Measurements from ENCODE around the gene ZNF324B.

Gene ZNF324B

DNA sequence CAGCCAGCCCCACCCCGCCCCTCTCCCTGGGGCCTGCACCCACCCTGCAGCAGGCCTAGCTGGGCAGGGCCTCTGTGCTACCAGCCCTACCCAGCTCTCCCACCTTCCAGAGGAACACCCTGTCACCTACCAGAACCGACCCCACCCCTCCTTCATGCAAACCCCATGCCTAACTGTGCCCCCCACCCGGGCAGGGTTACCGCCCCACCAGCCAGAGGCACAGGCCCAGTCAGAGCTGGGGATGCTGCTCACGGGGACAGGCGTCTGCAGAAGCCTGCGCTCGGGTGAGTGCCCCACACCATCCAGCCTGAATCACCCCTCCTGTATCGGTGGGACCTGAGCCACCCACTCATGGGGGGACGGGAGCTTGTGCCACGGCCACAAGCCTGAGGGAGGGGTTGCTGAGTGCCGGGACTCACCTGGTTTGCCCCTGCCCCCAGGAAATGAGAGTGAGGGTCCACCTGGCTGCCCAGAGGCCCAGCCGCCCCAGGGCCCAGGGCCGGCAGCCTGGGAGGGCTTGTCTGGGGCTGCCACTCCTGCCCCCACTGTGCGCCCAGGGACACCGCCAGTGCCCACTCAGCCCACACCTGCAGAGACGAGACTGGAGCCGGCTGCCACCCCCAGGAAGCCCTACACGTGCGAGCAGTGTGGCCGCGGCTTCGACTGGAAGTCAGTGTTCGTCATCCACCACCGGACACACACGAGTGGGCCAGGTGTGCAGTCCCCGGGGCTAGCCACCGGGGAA lies 28.5 kb downstream of the ZNF324B start:
- H4K12ac ChIP-seq (ENCODE audit: low read depth, low read length) = no peak overlapping the region
- H3K27ac ChIP-seq (ENCODE audit: low read depth, low read length) = no peak overlapping the region
- no peak overlapping the region for H2AFZ ChIP-seq (ENCODE audit: insufficient read depth, low read length, poor library complexity)
- no peak for DNase-seq
- H3K79me2 ChIP-seq (ENCODE audit: control insufficient read depth, insufficient read depth, low read length, poor library complexity) = peaks cover 3% of the 10 kb centered on the region
- peaks cover 13 to 15% of the 10 kb centered on the region in 2 experiments for H3K36me3 ChIP-seq (ENCODE audit: control insufficient read depth in 1 of 2, insufficient read depth in 2 of 2, low read length in 2 of 2)
- peaks cover 11% of the 10 kb centered on the region for H3K79me1 ChIP-seq (ENCODE audit: low read length)
- no peak overlapping the region for H2BK120ac ChIP-seq (ENCODE audit: insufficient read depth, low read length, poor library complexity)
- H3K18ac ChIP-seq (ENCODE audit: low read length) = no peak overlapping the region
- no peak overlapping the region for H2BK5ac ChIP-seq (ENCODE audit: low read depth, low read length, poor library complexity)
- no peak overlapping the region for H3K4ac ChIP-seq (ENCODE audit: low read depth, low read length)
- no peak overlapping the region for H3K23ac ChIP-seq (ENCODE audit: low read length)
- H2AK5ac ChIP-seq (ENCODE audit: low read length) = no peak overlapping the region
- no peaks in the 10 kb centered on the region for H3K9me3 ChIP-seq (ENCODE audit: insufficient read depth, low read depth, low read length)
- no peaks in the 10 kb centered on the region for H3K27me3 ChIP-seq (ENCODE audit: insufficient read depth, low read length)
- WGBS (ENCODE audit: extremely low coverage, insufficient coverage, insufficient read length) = no CpG with 5 or more reads among the region's 28 CpGs
- no peak overlapping the region for H4K91ac ChIP-seq (ENCODE audit: low read depth, low read length)
- H3K4me3 ChIP-seq (ENCODE audit: low read depth, low read length) = no peak overlapping the region
- H3K14ac ChIP-seq (ENCODE audit: low read length) = no peak overlapping the region
- no peak overlapping the region for H2BK12ac ChIP-seq (ENCODE audit: low read length)
- peaks cover 7 to 12% of the 10 kb centered on the region in 2 experiments for H3K4me1 ChIP-seq (ENCODE audit: control insufficient read depth in 1 of 2, insufficient read depth in 2 of 2, low read length in 2 of 2)
- H3K9ac ChIP-seq (ENCODE audit: low read length) = no peak overlapping the region
- no peak overlapping the region for H3K4me2 ChIP-seq (ENCODE audit: low read length)
- H4K8ac ChIP-seq (ENCODE audit: low read depth, low read length) = no peak overlapping the region

- Histone ChIP-seq H4K12ac (ENCODE audit: low read depth, low read length) (no peak overlapping the region), H3K4ac (ENCODE audit: low read depth, low read length) (no peak overlapping the region), H2AFZ (ENCODE audit: insufficient read depth, low read length, poor library complexity) (no peak overlapping the region), H3K79me1 (ENCODE audit: low read length) (peaks cover 9% of the 10 kb centered on the region), H2BK120ac (ENCODE audit: insufficient read depth, low read length, poor library complexity) (no peak overlapping the region), H3K9ac (ENCODE audit: low read length) (no peak overlapping the region), H3K4me1 (ENCODE audit: control insufficient read depth in 1 of 2, insufficient read depth in 2 of 2, low read length in 2 of 2) (peaks cover 5 to 7% of the 10 kb centered on the region in 2 experiments), H3K36me3 (ENCODE audit: control insufficient read depth in 1 of 2, insufficient read depth in 2 of 2, low read length in 2 of 2) (peaks cover 13 to 15% of the 10 kb centered on the region in 2 experiments), H3K79me2 (ENCODE audit: control insufficient read depth, insufficient read depth, low read length, poor library complexity) (peaks cover 3% of the 10 kb centered on the region), H2AK5ac (ENCODE audit: low read length) (no peak overlapping the region), H3K4me2 (ENCODE audit: low read length) (no peak overlapping the region), H4K8ac (ENCODE audit: low read depth, low read length) (no peak overlapping the region), H3K9me3 (ENCODE audit: insufficient read depth, low read depth, low read length) (no peaks in the 10 kb centered on the region), H3K18ac (ENCODE audit: low read length) (no peak overlapping the region), H2BK12ac (ENCODE audit: low read length) (no peak overlapping the region), H3K23ac (ENCODE audit: low read length) (no peak overlapping the region), H2BK5ac (ENCODE audit: low read depth, low read length, poor library complexity) (no peak overlapping the region), H3K4me3 (ENCODE audit: low read depth, low read length) (no peak overlapping the region), H3K14ac (ENCODE audit: low read length) (no peak overlapping the region), H4K91ac (ENCODE audit: low read depth, low read length) (no peak overlapping the region), H3K27ac (ENCODE audit: low read depth, low read length) (no peak overlapping the region), H3K27me3 (ENCODE audit: insufficient read depth, low read length) (no peaks in the 10 kb centered on the region)
- no CpG with 5 or more reads among the region's 20 CpGs for WGBS (ENCODE audit: extremely low coverage, insufficient coverage, insufficient read length)
- DNase-seq = no peak
Measured at GRCh38 chr19:58480481-58480830, 29.0 kb downstream of the ZNF324B start.

GRCh38 chr19:58480831-58481230 lies 29.4 kb downstream of the ZNF324B start:
- no peaks in the 10 kb centered on the region for H3K27me3 ChIP-seq (ENCODE audit: insufficient read depth, low read length)
- H4K12ac ChIP-seq (ENCODE audit: low read depth, low read length) = no peak overlapping the region
- H2AK5ac ChIP-seq (ENCODE audit: low read length) = no peak overlapping the region
- H3K4me2 ChIP-seq (ENCODE audit: low read length) = no peak overlapping the region
- no CpG with 5 or more reads among the region's 2 CpGs for WGBS (ENCODE audit: extremely low coverage, insufficient coverage, insufficient read length)
- no peak overlapping the region for H3K18ac ChIP-seq (ENCODE audit: low read length)
- H3K23ac ChIP-seq (ENCODE audit: low read length) = no peak overlapping the region
- H2BK12ac ChIP-seq (ENCODE audit: low read length) = no peak overlapping the region
- no peaks in the 10 kb centered on the region for H3K9me3 ChIP-seq (ENCODE audit: insufficient read depth, low read depth, low read length)
- H3K4me3 ChIP-seq (ENCODE audit: low read depth, low read length) = no peak overlapping the region
- no peak overlapping the region for H3K9ac ChIP-seq (ENCODE audit: low read length)
- peaks cover 7% of the 10 kb centered on the region for H3K79me1 ChIP-seq (ENCODE audit: low read length)
- no peak overlapping the region for H2AFZ ChIP-seq (ENCODE audit: insufficient read depth, low read length, poor library complexity)
- H3K27ac ChIP-seq (ENCODE audit: low read depth, low read length) = no peak overlapping the region
- no peak overlapping the region for H4K8ac ChIP-seq (ENCODE audit: low read depth, low read length)
- peaks cover 3% of the 10 kb centered on the region for H3K79me2 ChIP-seq (ENCODE audit: control insufficient read depth, insufficient read depth, low read length, poor library complexity)
- H3K4ac ChIP-seq (ENCODE audit: low read depth, low read length) = no peak overlapping the region
- H3K36me3 ChIP-seq (ENCODE audit: control insufficient read depth in 1 of 2, insufficient read depth in 2 of 2, low read length in 2 of 2) = peaks cover 13 to 15% of the 10 kb centered on the region in 2 experiments
- no peak overlapping the region for H2BK120ac ChIP-seq (ENCODE audit: insufficient read depth, low read length, poor library complexity)
- peaks cover 5 to 7% of the 10 kb centered on the region in 2 experiments for H3K4me1 ChIP-seq (ENCODE audit: control insufficient read depth in 1 of 2, insufficient read depth in 2 of 2, low read length in 2 of 2)
- H2BK5ac ChIP-seq (ENCODE audit: low read depth, low read length, poor library complexity) = no peak overlapping the region
- H4K91ac ChIP-seq (ENCODE audit: low read depth, low read length) = no peak overlapping the region
- no peak overlapping the region for H3K14ac ChIP-seq (ENCODE audit: low read length)
- no peak for DNase-seq

- DNase-seq = no peak
- no CpG with 5 or more reads among the region's 7 CpGs for WGBS (ENCODE audit: extremely low coverage, insufficient coverage, insufficient read length)
Measured at GRCh38 chr19:58482372-58482771, 30.9 kb downstream of the ZNF324B start.

More at GRCh38 chr19:58482372-58482771, 30.9 kb downstream of the ZNF324B start:
- Histone ChIP-seq H3K36me3 (ENCODE audit: control insufficient read depth in 1 of 2, insufficient read depth in 2 of 2, low read length in 2 of 2) (peaks cover 13 to 15% of the 10 kb centered on the region in 2 experiments), H3K9ac (ENCODE audit: low read length) (no peak overlapping the region), H2AK5ac (ENCODE audit: low read length) (no peak overlapping the region), H2BK5ac (ENCODE audit: low read depth, low read length, poor library complexity) (no peak overlapping the region), H3K4me2 (ENCODE audit: low read length) (no peak overlapping the region), H3K79me2 (ENCODE audit: control insufficient read depth, insufficient read depth, low read length, poor library complexity) (no peaks in the 10 kb centered on the region), H3K14ac (ENCODE audit: low read length) (no peak overlapping the region), H3K27me3 (ENCODE audit: insufficient read depth, low read length) (no peaks in the 10 kb centered on the region), H2AFZ (ENCODE audit: insufficient read depth, low read length, poor library complexity) (no peak overlapping the region), H3K4me1 (ENCODE audit: control insufficient read depth in 1 of 2, insufficient read depth in 2 of 2, low read length in 2 of 2) (no peaks in the 10 kb centered on the region), H3K4me3 (ENCODE audit: low read depth, low read length) (no peak overlapping the region), H3K18ac (ENCODE audit: low read length) (no peak overlapping the region), H3K23ac (ENCODE audit: low read length) (no peak overlapping the region), H3K9me3 (ENCODE audit: insufficient read depth, low read depth, low read length) (no peaks in the 10 kb centered on the region), H2BK12ac (ENCODE audit: low read length) (no peak overlapping the region), H3K27ac (ENCODE audit: low read depth, low read length) (no peak overlapping the region), H3K79me1 (ENCODE audit: low read length) (no peaks in the 10 kb centered on the region), H3K4ac (ENCODE audit: low read depth, low read length) (no peak overlapping the region), H4K91ac (ENCODE audit: low read depth, low read length) (no peak overlapping the region), H4K8ac (ENCODE audit: low read depth, low read length) (no peak overlapping the region), H2BK120ac (ENCODE audit: insufficient read depth, low read length, poor library complexity) (no peak overlapping the region), H4K12ac (ENCODE audit: low read depth, low read length) (no peak overlapping the region)

Data from trophoblast cell (in vitro differentiated cells and primary cell).